SJSA1 (cell line): ENCODE measurements around the gene MSL2. TPM values are rescaled to one million over a fixed set of nuclear protein-coding genes. Genes with fewer than 3 reads are reported as not detected.
"Not testable (repeated sequence)": the region's sequence is repeated elsewhere in the genome, so short reads cannot be mapped to it uniquely, and the experiment has no call there.

Experiments used
- DNase-seq, 2 experiments: peaks; one replicate each; pipeline ENCODE4 v3.0.0-alpha.2; 2015 to 2020; ENCODE audit warnings: low spot score in 2 of 2, low read depth in 1 of 2
- H3K27ac ChIP-seq: fragments of 250-450 bp; sonication (Bioruptor Pico); 2 replicates; pipeline ENCODE4 v1.5.1; 2020; ENCODE audit warnings: mild to moderate bottlenecking, moderate library complexity
- H3K27me3 ChIP-seq: fragments of 250-450 bp; sonication (Bioruptor Pico); replicated peaks from 2 replicates; pipeline ENCODE4 v1.5.1; 2020; ENCODE audit warnings: mild to moderate bottlenecking, moderate library complexity
- H3K36me3 ChIP-seq: fragments of 250-450 bp; sonication (Bioruptor Pico); 2 replicates; pipeline ENCODE4 v1.5.1; 2020; ENCODE audit warnings: mild to moderate bottlenecking
- H3K4me1 ChIP-seq: fragments of 250-450 bp; sonication (Bioruptor Pico); replicated peaks from 2 replicates; pipeline ENCODE4 v1.6.1; 2021; ENCODE audit warnings: mild to moderate bottlenecking
- H3K4me3 ChIP-seq: fragments of 250-450 bp; sonication (Bioruptor Pico); 2 replicates; pipeline ENCODE4 v1.5.1; 2020; ENCODE audit warnings: mild to moderate bottlenecking
- H3K9me3 ChIP-seq: fragments of 250-450 bp; sonication (Bioruptor Pico); replicated peaks from 2 replicates; pipeline ENCODE4 v1.5.1; 2020; ENCODE audit warnings: mild to moderate bottlenecking
- total RNA-seq: library from RNA; depleted of rRNA; stranded (reverse); fragments of >200 nt; shearing (Covaris generic); gene quantifications from 2 replicates; pipeline ENCODE4 v1.2.3, GENCODE V29; 2014; rRNA removed

Gene MSL2
- total RNA-seq, 1 experiment from 2014 or later: 12.8 TPM

- not testable (repeated sequence) for H3K36me3 ChIP-seq, H3K9me3 ChIP-seq, H3K4me1 ChIP-seq, H3K27me3 ChIP-seq, H3K27ac ChIP-seq, DNase-seq, H3K4me3 ChIP-seq
These were observed 76.8 kb downstream of the MSL2 start for GRCh38 chr3:136119332-136119731.

DNA sequence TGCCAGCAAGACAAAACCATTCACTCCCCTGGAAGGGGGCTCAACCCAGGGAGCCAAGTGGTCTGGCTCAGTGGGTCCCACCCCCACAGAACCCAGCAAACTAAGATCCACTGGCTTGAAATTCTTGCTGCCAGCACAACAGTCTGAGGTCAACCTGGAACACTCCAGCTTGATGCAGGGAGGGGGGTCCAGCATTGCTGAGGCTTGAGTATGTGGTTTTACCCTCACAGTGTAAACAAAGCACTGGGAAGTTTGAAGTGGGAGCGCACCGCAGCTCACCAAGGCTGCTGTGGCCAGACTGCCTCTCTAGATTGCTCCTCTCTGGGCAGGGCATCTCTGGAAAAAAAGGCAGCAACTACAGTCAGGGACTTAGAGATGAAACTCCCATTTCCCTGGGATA, 81.7 kb downstream of the MSL2 start:
- Histone ChIP-seq H3K27me3 (no peaks in the 10 kb centered on the region), H3K36me3 (peaks cover 7% of the 10 kb centered on the region; the same call in 1 of the 2 replicates), H3K4me3 (no peak overlapping the region), H3K4me1 (peaks cover 10% of the 10 kb centered on the region), H3K9me3 (no peaks in the 10 kb centered on the region), H3K27ac (no peak overlapping the region)
- DNase-seq: peak; percentile 62 to 73

GRCh38 chr3:136110481-136110880, 85.7 kb downstream of the MSL2 start:
- H3K4me3 ChIP-seq: no peak overlapping the region
- peaks cover 7% of the 10 kb centered on the region for H3K36me3 ChIP-seq
- H3K4me1 ChIP-seq: peaks cover 10% of the 10 kb centered on the region
- no peak overlapping the region for H3K27ac ChIP-seq
- no peak for DNase-seq
- H3K27me3 ChIP-seq: no peaks in the 10 kb centered on the region
- no peaks in the 10 kb centered on the region for H3K9me3 ChIP-seq

DNA sequence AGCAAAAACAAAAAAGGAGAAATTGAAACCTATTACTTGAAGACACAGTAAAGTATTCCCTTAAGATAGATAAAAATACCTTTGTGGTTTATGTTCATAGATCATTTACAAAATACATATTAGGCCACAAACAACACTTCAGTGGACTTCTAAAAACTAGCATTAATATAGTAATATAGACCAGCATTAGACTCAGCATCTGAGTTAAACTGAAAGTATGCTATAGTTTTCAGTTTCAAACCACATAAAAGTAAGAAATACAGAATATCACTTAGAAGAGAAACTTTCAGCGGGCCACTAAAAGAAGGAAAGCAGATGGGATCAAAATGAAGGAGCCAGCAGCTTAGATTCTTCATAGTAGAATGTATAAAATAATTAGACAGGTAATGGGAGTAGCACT, 86.6 kb downstream of the MSL2 start:
- Histone ChIP-seq H3K9me3 (no peaks in the 10 kb centered on the region), H3K27ac (no peak overlapping the region), H3K36me3 (peaks cover 7% of the 10 kb centered on the region), H3K27me3 (no peaks in the 10 kb centered on the region), H3K4me1 (peaks cover 6% of the 10 kb centered on the region), H3K4me3 (no peak overlapping the region)
- DNase-seq: no peak

DNA sequence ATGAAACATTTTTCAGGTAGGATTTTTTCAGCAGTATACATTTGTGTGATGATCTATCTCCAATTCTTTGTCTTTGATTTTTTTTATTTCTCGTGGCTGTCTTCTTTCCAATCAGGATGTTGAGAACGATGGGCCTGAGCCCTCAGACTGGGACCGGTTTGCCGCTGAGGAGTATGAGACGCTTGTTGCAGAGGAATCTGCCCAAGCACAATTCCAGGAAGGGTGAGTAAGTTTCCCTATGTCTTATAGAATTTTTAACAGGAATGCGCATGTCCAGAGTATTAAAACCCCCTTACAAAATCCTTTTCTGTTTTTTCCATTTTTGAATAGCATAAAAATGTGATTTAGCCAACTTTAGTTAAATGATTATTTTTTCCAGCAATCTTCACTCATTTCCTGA, 90.0 kb downstream of the MSL2 start:
- H3K36me3 ChIP-seq: peaks cover 6% of the 10 kb centered on the region
- H3K27ac ChIP-seq: no peak overlapping the region
- H3K4me3 ChIP-seq: no peak overlapping the region
- no peaks in the 10 kb centered on the region for H3K27me3 ChIP-seq
- no peaks in the 10 kb centered on the region for H3K4me1 ChIP-seq
- H3K9me3 ChIP-seq: no peaks in the 10 kb centered on the region
- DNase-seq: no peak

DNA sequence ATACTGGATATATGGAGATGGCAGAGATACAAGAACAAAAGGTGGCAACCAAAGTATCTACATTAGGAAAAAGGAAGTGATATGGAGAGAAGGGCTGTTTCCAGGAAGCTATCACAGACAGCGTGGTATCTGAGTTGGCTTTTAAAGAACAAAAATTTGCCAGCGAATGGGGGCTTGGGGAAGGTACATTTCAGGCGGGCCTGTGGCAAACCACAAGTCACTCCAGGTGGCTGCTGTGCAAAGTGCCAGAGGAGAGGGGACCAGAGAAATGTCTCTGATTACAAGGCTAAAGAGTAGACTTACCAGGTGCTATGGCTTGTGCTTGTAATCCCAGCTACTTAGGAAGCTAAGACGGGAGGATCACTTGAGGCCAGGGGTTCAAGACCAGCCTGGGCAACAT, 91.1 kb downstream of the MSL2 start:
- H3K4me3 ChIP-seq: no peak overlapping the region

More for the DNA sequence above, 91.1 kb downstream of the MSL2 start:
- H3K4me1 ChIP-seq: no peaks in the 10 kb centered on the region
- H3K27me3 ChIP-seq: no peaks in the 10 kb centered on the region
- no peak for DNase-seq
- no peak overlapping the region for H3K27ac ChIP-seq
- H3K36me3 ChIP-seq: peaks cover 6% of the 10 kb centered on the region
- no peaks in the 10 kb centered on the region for H3K9me3 ChIP-seq

Other genes with a start within 250 kb of the MSL2 start
- gene PPP2R3A, start 230.6 kb downstream of the MSL2 start, total RNA-seq: 13.0 and 13.2 TPM in 2 replicates
- gene PCCB, start 54.0 kb upstream of the MSL2 start, total RNA-seq: 35.0 and 39.2 TPM in 2 replicates